ENCODE results near the gene RHOH. TPM values are rescaled to one million over a fixed set of nuclear protein-coding genes. Genes with fewer than 3 reads are reported as not detected.

The RHOH gene, protein sequence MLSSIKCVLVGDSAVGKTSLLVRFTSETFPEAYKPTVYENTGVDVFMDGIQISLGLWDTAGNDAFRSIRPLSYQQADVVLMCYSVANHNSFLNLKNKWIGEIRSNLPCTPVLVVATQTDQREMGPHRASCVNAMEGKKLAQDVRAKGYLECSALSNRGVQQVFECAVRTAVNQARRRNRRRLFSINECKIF
- total RNA-seq (2022; extraction: Qiagen RNA extraction; ENCODE audit: low read depth) = 0.08 to 0.57 TPM (median 0.16 TPM) in 4 of 5 replicates, not detected in the other

DNA sequence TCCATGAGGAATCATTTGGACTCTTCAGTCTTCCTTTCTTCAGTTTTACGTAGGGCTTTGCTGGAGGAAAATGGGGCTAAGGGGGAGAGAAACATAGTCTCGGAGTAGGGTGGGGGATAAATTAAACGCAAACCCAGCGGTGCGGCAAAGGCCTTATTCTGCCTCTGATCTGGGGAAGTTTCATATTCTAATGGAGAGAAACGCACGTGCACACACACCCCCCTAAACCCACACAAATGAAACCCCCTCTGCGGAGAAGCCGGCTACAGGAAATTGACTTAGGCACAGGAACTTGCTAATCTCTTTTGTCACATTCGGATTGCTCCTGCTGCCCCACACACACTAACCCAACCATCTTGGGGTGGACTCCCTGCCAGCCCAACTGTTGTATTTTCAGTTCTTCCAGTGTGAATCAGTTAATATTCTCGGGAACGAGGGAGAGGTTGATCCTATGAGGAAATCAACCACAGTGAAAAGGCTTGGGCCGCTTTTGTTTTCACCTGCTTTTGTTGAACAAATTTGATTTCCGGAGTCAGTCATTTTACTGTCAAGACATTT, at the start of gene RHOH:
Gene RHOH (plus strand): TSS at position 308 of the 558 bp plus-strand sequence. CDS start 46,356 bp downstream, outside the sequence.

Other genes starting within 250 kb of the RHOH start
- 24.2 to 30.6 TPM (median 28.2 TPM) in 5 replicates for gene PDS5A, start 219.1 kb upstream of the RHOH start, total RNA-seq (2022; extraction: Qiagen RNA extraction; ENCODE audit: low read depth)
- gene N4BP2, start 140.2 kb upstream of the RHOH start, total RNA-seq (2022; extraction: Qiagen RNA extraction; ENCODE audit: low read depth) = 2.2 to 3.7 TPM (median 2.8 TPM) in 5 replicates
- 1.1 to 1.8 TPM (median 1.8 TPM) in 5 replicates for gene CHRNA9, start 138.3 kb downstream of the RHOH start, total RNA-seq (2022; extraction: Qiagen RNA extraction; ENCODE audit: low read depth)

Measured in A549 treated with CpdA at 1 μM for 4 hours (cell line).